DOHH2 (cell line): ENCODE measurements around the gene LSAMP.

Source experiments
- EZH2phosphoT487 ChIP-seq: fragments of 200-600 bp; sonication (generic); IDR thresholded peaks from 2 replicates; pipeline ENCODE4 v1.6.1; 2017; ENCODE audit warnings: borderline replicate concordance, mild to moderate bottlenecking, antibody characterized with exemption, low read length, moderate library complexity, mixed read lengths
- TF ChIP-seq, protein P1 (sequence below): fragments of 200-600 bp; sonication (generic); IDR thresholded peaks from one replicate; pipeline ENCODE4 v1.5.1; 2014; ENCODE audit warnings: antibody characterized with exemption, mild to moderate bottlenecking, low read depth, low read length; ENCODE audit not compliant: poor library complexity, severe bottlenecking

DNA sequence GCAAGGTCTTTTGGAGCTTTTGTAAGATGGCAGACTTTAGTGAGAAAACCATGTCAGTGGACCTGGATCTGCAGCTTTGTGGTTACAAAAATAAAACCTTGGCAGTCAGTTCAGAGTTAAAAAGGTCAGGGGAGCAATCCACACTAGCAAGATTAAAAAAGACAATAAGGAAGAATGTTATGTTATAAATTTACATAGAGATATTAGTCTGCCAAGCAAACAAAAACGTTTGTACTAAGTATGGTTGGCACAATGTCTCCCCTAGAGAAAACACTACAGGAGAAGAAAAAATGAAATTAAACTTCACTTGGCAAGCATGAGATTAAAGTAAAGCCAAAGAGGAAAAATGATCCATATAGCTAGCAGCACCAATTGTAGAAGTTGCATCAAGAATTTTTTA lies 205.0 kb downstream of the LSAMP start:
- TF ChIP-seq, protein P1, sequence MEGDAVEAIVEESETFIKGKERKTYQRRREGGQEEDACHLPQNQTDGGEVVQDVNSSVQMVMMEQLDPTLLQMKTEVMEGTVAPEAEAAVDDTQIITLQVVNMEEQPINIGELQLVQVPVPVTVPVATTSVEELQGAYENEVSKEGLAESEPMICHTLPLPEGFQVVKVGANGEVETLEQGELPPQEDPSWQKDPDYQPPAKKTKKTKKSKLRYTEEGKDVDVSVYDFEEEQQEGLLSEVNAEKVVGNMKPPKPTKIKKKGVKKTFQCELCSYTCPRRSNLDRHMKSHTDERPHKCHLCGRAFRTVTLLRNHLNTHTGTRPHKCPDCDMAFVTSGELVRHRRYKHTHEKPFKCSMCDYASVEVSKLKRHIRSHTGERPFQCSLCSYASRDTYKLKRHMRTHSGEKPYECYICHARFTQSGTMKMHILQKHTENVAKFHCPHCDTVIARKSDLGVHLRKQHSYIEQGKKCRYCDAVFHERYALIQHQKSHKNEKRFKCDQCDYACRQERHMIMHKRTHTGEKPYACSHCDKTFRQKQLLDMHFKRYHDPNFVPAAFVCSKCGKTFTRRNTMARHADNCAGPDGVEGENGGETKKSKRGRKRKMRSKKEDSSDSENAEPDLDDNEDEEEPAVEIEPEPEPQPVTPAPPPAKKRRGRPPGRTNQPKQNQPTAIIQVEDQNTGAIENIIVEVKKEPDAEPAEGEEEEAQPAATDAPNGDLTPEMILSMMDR, result no peak
- TF ChIP-seq EZH2phosphoT487, result no peak
